Peyer's patch (tissue), 4 donors: ENCODE measurements around the gene DIAPH2. TPM values are rescaled to one million over a fixed set of nuclear protein-coding genes. Genes with fewer than 3 reads are reported as not detected.

Experiments
- DNase-seq, 3 donors: peaks; one replicate each; pipeline ENCODE4 v3.0.0-alpha.2; 2017 to 2019
- H3K27ac ChIP-seq, 4 donors: fragments of 200-600 bp; sonication (generic); one replicate each; pipeline ENCODE4 v1.5.1; 2016 to 2019
- H3K27me3 ChIP-seq, 2 donors: fragments of 200-600 bp; sonication (generic); one replicate each; pipeline ENCODE4 v1.5.1; 2019
- H3K36me3 ChIP-seq, 3 donors: fragments of 200-600 bp; sonication (generic); one replicate each; pipeline ENCODE4 v1.5.1; 2016 to 2019
- H3K4me1 ChIP-seq, 4 donors: fragments of 200-600 bp; sonication (generic); one replicate each; pipeline ENCODE4 v1.5.1; 2016 to 2019
- H3K4me3 ChIP-seq, 4 donors: fragments of 200-600 bp; sonication (generic); 1 replicate in 3 of 4; 2 replicates in 1 of 4; pipeline ENCODE4 v1.5.1; 2016 to 2019; ENCODE audit warnings: mild to moderate bottlenecking in 1 of 4
- H3K9me3 ChIP-seq, 4 donors: fragments of 200-600 bp; sonication (generic); one replicate each; pipeline ENCODE4 v1.5.1; 2016 to 2019; ENCODE audit warnings: mild to moderate bottlenecking in 1 of 4
- POLR2A ChIP-seq, 2 donors: fragments of 450-650 bp; IDR thresholded peaks; one replicate each; pipeline ENCODE4 v1.5.1; 2017; ENCODE audit warnings: antibody characterized with exemption in 2 of 2, mild to moderate bottlenecking in 2 of 2, moderate library complexity in 2 of 2
- total RNA-seq, 4 donors: library from RNA; depleted of rRNA; stranded (reverse); fragments of >200 nt; gene quantifications; one replicate each; pipeline ENCODE4 v1.1.0, GENCODE V29; 2016
- TF ChIP-seq, protein P1 (sequence below), 6 experiments: fragments of 450-650 bp in 4 of 6; fragments of 200-600 bp in 2 of 6; sonication (generic) in 1 of 6; IDR thresholded peaks; one replicate each; pipeline ENCODE4 v1.5.1; 2017 to 2019; ENCODE audit warnings: antibody characterized with exemption in 6 of 6, mild to moderate bottlenecking in 3 of 6, moderate library complexity in 1 of 6

DIAPH2 gene
- total RNA-seq, 4 donors from 2014 or later: 15.1 to 114 (median 33.0) TPM

DNA sequence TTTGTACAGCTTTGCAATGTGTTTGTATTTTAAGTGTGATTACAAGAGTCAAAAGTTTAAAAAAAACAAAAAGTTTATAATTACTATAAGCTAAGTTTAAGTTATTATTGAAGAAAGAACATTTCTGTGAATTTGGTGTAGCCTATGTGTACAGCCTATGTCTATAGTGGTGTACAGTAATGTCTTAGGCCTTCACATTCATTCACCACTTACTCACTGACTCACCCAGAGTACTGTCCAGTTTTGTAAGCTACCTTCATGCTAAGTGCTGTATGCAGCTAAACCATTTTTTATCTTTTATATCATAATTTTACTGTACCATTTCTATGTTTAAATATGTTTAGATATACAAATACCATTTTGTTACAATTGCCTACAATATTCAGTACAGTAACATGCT, 381.3 kb downstream of the DIAPH2 start:
- DNase-seq: no peak
- no peaks in the 10 kb centered on the region for H3K4me1 ChIP-seq
- no peak for TF ChIP-seq POLR2A (IDR thresholded peaks at IDR 0.05)
- TF ChIP-seq, protein P1, sequence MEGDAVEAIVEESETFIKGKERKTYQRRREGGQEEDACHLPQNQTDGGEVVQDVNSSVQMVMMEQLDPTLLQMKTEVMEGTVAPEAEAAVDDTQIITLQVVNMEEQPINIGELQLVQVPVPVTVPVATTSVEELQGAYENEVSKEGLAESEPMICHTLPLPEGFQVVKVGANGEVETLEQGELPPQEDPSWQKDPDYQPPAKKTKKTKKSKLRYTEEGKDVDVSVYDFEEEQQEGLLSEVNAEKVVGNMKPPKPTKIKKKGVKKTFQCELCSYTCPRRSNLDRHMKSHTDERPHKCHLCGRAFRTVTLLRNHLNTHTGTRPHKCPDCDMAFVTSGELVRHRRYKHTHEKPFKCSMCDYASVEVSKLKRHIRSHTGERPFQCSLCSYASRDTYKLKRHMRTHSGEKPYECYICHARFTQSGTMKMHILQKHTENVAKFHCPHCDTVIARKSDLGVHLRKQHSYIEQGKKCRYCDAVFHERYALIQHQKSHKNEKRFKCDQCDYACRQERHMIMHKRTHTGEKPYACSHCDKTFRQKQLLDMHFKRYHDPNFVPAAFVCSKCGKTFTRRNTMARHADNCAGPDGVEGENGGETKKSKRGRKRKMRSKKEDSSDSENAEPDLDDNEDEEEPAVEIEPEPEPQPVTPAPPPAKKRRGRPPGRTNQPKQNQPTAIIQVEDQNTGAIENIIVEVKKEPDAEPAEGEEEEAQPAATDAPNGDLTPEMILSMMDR (IDR thresholded peaks at IDR 0.05): no peak
- no peaks in the 10 kb centered on the region for H3K9me3 ChIP-seq
- no peaks in the 10 kb centered on the region for H3K27me3 ChIP-seq
- no peak overlapping the region for H3K4me3 ChIP-seq
- H3K36me3 ChIP-seq: no peaks in the 10 kb centered on the region
- no peak overlapping the region for H3K27ac ChIP-seq

DNA sequence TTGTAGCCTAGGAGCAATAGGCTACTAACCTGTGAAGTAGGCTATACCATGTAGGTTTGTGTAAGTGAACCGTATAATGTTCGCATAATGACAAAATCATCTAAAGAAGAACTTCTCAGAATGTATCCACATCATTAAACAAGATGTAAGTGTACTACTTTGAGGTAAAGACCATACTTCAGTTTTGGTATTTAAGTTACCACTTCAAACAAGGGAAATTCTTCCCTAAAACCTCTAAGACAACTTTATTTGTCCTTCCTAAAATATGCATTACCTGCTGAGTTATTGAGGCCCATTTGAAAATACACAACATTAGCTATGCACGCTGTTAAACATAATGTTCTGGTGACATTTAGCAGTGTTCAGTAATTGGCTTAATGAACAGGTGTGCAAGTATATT, 381.7 kb downstream of the DIAPH2 start:
- H3K36me3 ChIP-seq: no peaks in the 10 kb centered on the region
- H3K9me3 ChIP-seq: no peaks in the 10 kb centered on the region
- no peak for DNase-seq
- no peaks in the 10 kb centered on the region for H3K4me1 ChIP-seq
- H3K27ac ChIP-seq: no peak overlapping the region
- H3K27me3 ChIP-seq: no peaks in the 10 kb centered on the region
- TF ChIP-seq, protein P1 (IDR thresholded peaks at IDR 0.05): no peak
- H3K4me3 ChIP-seq: no peak overlapping the region

DNA sequence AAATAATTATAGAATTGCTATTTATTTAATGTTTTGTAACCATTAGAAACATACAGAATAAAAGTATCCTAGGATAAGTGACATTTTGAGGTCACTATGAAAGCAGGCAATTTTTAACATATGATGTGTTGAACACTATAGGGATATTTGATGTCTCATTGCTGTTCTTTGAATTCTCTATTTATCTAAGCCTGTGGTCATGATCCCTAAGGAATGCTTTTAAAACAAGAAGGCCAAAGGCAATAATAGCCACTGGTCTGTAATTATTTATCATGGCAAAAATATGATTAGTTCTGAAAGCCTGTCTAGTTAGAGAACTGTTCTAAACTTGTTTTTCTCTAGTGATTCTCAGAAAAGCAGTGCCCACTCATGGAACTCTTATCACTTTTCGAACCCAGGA, 385.7 kb downstream of the DIAPH2 start:
- Histone ChIP-seq H3K4me1 (no peaks in the 10 kb centered on the region), H3K9me3 (no peaks in the 10 kb centered on the region), H3K36me3 (no peaks in the 10 kb centered on the region), H3K27ac (no peak overlapping the region), H3K4me3 (no peak overlapping the region), H3K27me3 (no peaks in the 10 kb centered on the region)
- DNase-seq: no peak
- TF ChIP-seq, protein P1 (IDR thresholded peaks at IDR 0.05): no peak
- no peak for TF ChIP-seq POLR2A (IDR thresholded peaks at IDR 0.05)

DNA sequence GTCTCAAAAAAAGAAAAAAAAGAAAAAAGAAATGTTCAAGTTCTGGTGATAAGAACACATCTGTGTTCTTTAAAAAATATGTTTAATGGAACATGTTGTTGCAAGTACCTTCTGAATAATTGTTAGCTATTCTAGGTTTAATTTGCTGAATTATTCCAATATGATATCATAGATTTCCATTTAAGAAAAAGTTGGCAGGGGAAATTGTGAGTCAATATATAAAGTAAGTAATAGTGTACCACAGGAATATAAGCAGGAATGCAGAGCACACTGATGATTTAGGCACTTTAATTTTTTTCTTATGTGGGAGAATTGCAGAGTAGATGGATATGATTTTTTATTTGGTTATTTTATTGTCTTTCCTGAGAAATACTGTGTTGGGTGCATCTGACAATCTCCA, 389.8 kb downstream of the DIAPH2 start:
- Histone ChIP-seq H3K27me3 (no peaks in the 10 kb centered on the region), H3K36me3 (no peaks in the 10 kb centered on the region), H3K9me3 (no peaks in the 10 kb centered on the region), H3K4me3 (no peak overlapping the region), H3K27ac (no peak overlapping the region), H3K4me1 (no peaks in the 10 kb centered on the region)
- DNase-seq: no peak
- TF ChIP-seq POLR2A (IDR thresholded peaks at IDR 0.05): no peak
- TF ChIP-seq, protein P1 (IDR thresholded peaks at IDR 0.05): no peak

DNA sequence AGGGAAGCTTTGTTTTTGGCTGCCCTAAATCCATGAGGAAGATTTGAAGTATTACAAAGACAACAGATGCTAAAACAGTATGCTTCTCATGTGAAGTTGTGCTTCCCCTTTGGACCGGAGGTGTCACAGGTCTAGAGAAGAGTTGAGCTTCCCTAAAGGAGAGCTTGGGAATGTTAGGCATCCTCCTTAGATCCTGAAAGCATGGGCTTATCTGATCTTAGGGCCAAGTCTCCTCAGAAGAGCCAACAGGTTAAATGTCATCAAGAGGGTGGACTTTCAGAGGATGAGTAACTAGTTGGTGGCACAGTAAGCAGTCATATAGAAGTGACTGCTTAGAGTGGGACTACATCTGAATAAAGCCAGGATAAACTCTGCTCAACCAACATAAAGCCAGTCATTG, 404.5 kb downstream of the DIAPH2 start:
- TF ChIP-seq, protein P1 (IDR thresholded peaks at IDR 0.05): no peak
- Histone ChIP-seq H3K27ac (no peak overlapping the region), H3K9me3 (no peaks in the 10 kb centered on the region)

DNA sequence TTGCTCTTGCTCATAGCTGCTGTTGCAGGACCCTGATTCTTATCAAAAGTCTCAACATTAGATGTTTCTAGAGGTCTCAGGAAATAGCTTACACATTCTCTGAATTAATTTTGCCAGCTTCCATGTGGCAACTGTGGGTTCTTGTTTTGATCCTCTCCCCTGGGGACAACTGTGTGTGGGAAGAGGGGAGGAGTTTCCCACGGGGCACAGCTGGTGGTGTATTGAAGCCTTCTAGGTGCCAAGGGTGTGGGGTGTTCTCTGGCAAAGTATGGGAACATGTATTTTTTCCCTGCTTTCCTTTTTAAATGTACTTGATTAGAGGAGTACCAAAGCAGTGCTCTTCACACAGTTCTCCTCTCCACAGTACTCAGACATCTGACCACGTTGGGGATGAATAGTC, 411.7 kb downstream of the DIAPH2 start:
- TF ChIP-seq, protein P1 (IDR thresholded peaks at IDR 0.05): no peak
- TF ChIP-seq POLR2A (IDR thresholded peaks at IDR 0.05): no peak
- Histone ChIP-seq H3K4me3 (no peak overlapping the region), H3K27me3 (no peaks in the 10 kb centered on the region), H3K36me3 (peaks cover 0 to 3% (median 0%) of the 10 kb centered on the region in 3 donors), H3K4me1 (no peaks in the 10 kb centered on the region), H3K27ac (no peak overlapping the region), H3K9me3 (no peaks in the 10 kb centered on the region)
- no peak for DNase-seq

More for the DNA sequence above, 404.5 kb downstream of the DIAPH2 start:
- DNase-seq: no peak
- Histone ChIP-seq H3K4me1 (no peaks in the 10 kb centered on the region), H3K27me3 (no peaks in the 10 kb centered on the region), H3K36me3 (no peaks in the 10 kb centered on the region), H3K4me3 (no peak overlapping the region)
